HepG2 (cell line): ENCODE measurements around the gene PFDN2. TPM values are rescaled to one million over a fixed set of nuclear protein-coding genes. Genes with fewer than 3 reads are reported as not detected.

ENCODE experiments used
- ATAC-seq: fragments of 200-7000 bp; cut with Tn5 transposase; 3 replicates; pipeline ENCODE4 v1.9.1; 2020; ENCODE audit warnings: mild to moderate bottlenecking, moderate library complexity
- BruUV-seq: library from RNA; stranded (reverse); fragments of 400-500 nt; replicated peaks from 2 replicates; lab custom pipeline; 2021; lab: Mats Ljungman, UMichigan
- CTCF ChIA-PET: fragments of 300-600 bp; formaldehyde crosslinking; extraction: SDS; loops from one replicate; lab custom pipeline; 2021; ENCODE audit warnings: low total read pairs, inconsistent platforms, low intra/inter-chr PET ratio; lab: Yijun Ruan, JAX
- POLR2A ChIA-PET: fragments of 350-600 bp; sonication (Branson Sonifier 250); formaldehyde crosslinking; loops from one replicate; lab custom pipeline; 2020; ENCODE audit warnings: antibody characterized with exemption, inconsistent platforms; lab: Yijun Ruan, JAX
- DNase-seq: peaks from one replicate; pipeline ENCODE4 v3.0.0-alpha.2; 2015; ENCODE audit warnings: low spot score
- FAIRE-seq: peaks from 3 replicates; lab custom pipeline; 2011; peaks lifted over from hg19 to GRCh38; lab: Jason Lieb, UNC
- H2AFZ ChIP-seq: one replicate; pipeline ENCODE4 v1.6.1; 2011; ENCODE audit warnings: low read length, inconsistent platforms
- H3K27ac ChIP-seq: fragments of 300-600 bp; 3 replicates; pipeline ENCODE4 v1.8.0; 2011; ENCODE audit warnings: mixed run types, mild to moderate bottlenecking, mixed read lengths, low read length, inconsistent platforms; ENCODE audit not compliant: insufficient read depth; ENCODE audit errors: extremely low read length
- H3K27me3 ChIP-seq, 2 experiments: fragments of 200-600 bp in 1 of 2; 2 replicates in 1 of 2; 3 replicates in 1 of 2; pipeline versions ENCODE4 v1.6.0 to v1.8.0; 2011; ENCODE audit warnings: low read length in 2 of 2, mild to moderate bottlenecking in 2 of 2, moderate library complexity in 2 of 2, inconsistent platforms in 1 of 2; ENCODE audit not compliant: insufficient read depth in 2 of 2, control insufficient read depth in 1 of 2
- H3K36me3 ChIP-seq, 2 experiments: fragments of 200-600 bp in 1 of 2; replicated peaks in 1 of 2; 2 replicates in 1 of 2; 3 replicates in 1 of 2; pipeline versions ENCODE4 v1.5.1 to v1.8.0; 2011; ENCODE audit warnings: low read length in 2 of 2, inconsistent platforms in 1 of 2; ENCODE audit not compliant: insufficient read depth in 2 of 2, control insufficient read depth in 1 of 2
- H3K4me1 ChIP-seq: 2 replicates; pipeline ENCODE4 v1.5.1; 2012; ENCODE audit warnings: low read length, inconsistent platforms; ENCODE audit not compliant: insufficient read depth
- H3K4me2 ChIP-seq: 2 replicates; pipeline ENCODE4 v1.6.0; 2011; ENCODE audit warnings: low read depth, low read length, inconsistent platforms
- H3K4me3 ChIP-seq, 3 experiments: fragments of 200-600 bp in 1 of 3; sonication (generic), shearing (Covaris generic) in 1 of 3; replicated peaks in 1 of 3; 2 replicates each; pipeline ENCODE4 v1.5.1; 2011 to 2016; ENCODE audit warnings: low read length in 3 of 3, inconsistent platforms in 2 of 3, low read depth in 2 of 3, mild to moderate bottlenecking in 2 of 3, control low read depth in 1 of 3, mixed read lengths in 1 of 3; ENCODE audit not compliant: insufficient read depth in 1 of 3
- H3K79me2 ChIP-seq: one replicate; pipeline ENCODE4 v1.6.1; 2011; ENCODE audit warnings: low read length, inconsistent platforms; ENCODE audit not compliant: insufficient read depth
- H3K9ac ChIP-seq: 2 replicates; pipeline ENCODE4 v1.6.0; 2011; ENCODE audit warnings: mild to moderate bottlenecking, low read depth, low read length, inconsistent platforms; ENCODE audit not compliant: insufficient read depth
- H3K9me3 ChIP-seq: 2 replicates; pipeline ENCODE4 v1.5.1; 2012; ENCODE audit warnings: mild to moderate bottlenecking, low read length
- H4K20me1 ChIP-seq: 2 replicates; pipeline ENCODE4 v1.6.0; 2011; ENCODE audit warnings: inconsistent platforms, mild to moderate bottlenecking, low read length, moderate library complexity; ENCODE audit not compliant: insufficient read depth
- KLF16 ChIP-seq, 2 experiments: sonication (generic) in 1 of 2; formaldehyde crosslinking in 1 of 2; IDR thresholded peaks; 2 replicates each; pipeline versions ENCODE4 v1.6.1 to v1.8.0; 2016 to 2023; ENCODE audit warnings: missing genetic modification reagents in 2 of 2, missing compliant biosample characterization in 1 of 2
- LRRFIP1 ChIP-seq: sonication (generic); formaldehyde crosslinking; conservative IDR thresholded peaks from 2 replicates; pipeline ENCODE4 v1.4.0; 2020; ENCODE audit warnings: missing genetic modification reagents
- U2AF1 ChIP-seq: fragments of 200-400 bp; formaldehyde crosslinking; optimal IDR thresholded peaks from 2 replicates; pipeline ENCODE3; 2017; ENCODE audit warnings: mild to moderate bottlenecking, low read depth, low read length
- ZNF3 ChIP-seq: IDR thresholded peaks from 2 replicates; pipeline ENCODE4 v1.7.0; 2017; ENCODE audit warnings: inconsistent platforms
- ZNF570 ChIP-seq: sonication (generic); formaldehyde crosslinking; IDR thresholded peaks from 2 replicates; pipeline ENCODE4 v1.4.0; 2020; ENCODE audit warnings: mild to moderate bottlenecking, missing genetic modification reagents, borderline replicate concordance
- ZNF598 ChIP-seq: sonication (generic); formaldehyde crosslinking; IDR thresholded peaks from 2 replicates; pipeline ENCODE4 v1.5.1; 2020; ENCODE audit warnings: mild to moderate bottlenecking, missing genetic modification reagents, borderline replicate concordance
- ZNF782 ChIP-seq: sonication (generic); formaldehyde crosslinking; IDR thresholded peaks from 2 replicates; pipeline ENCODE4 v1.4.0; 2020; ENCODE audit warnings: missing genetic modification reagents, mild to moderate bottlenecking, borderline replicate concordance
- ZSCAN22 ChIP-seq: sonication (generic); formaldehyde crosslinking; IDR thresholded peaks from 2 replicates; pipeline ENCODE4 v1.4.0; 2020; ENCODE audit warnings: mild to moderate bottlenecking, missing genetic modification reagents
- WGBS: methylation state at CpG from one replicate; pipeline ENCODE4 v1.1.6; 2017; ENCODE audit warnings: low lambda C conversion rate; 5-methylcytosine and 5-hydroxymethylcytosine counted together
- in situ Hi-C: cut with HindIII; loops from 2 replicates; pipeline ENCODE4 v1.10.0; 2017; ENCODE audit warnings: low pct_unique_long_range_greater_than_20kb; ENCODE audit not compliant: extremely low pct_ligation_motif_present
- intact Hi-C: fragments of 100-400 bp; cut with micrococcal nuclease; formaldehyde crosslinking; loops from one replicate; pipeline ENCODE4 v1.10.0; 2022; ENCODE audit not compliant: unreplicated experiment
- polyA plus RNA-seq, 8 experiments: library from polyadenylated mRNA; depleted of rRNA in 3 of 8; stranded (reverse) in 7 of 8; unstranded in 1 of 8; fragments of >200 nt; fragmentation: Illumina TruSeq in 4 of 8; extraction: Trizol in 4 of 8; gene quantifications; 2 replicates each; pipeline versions ENCODE4 v1.2.1 to v1.2.3, GENCODE V29; 2011 to 2016; ENCODE audit warnings: low read depth in 4 of 8, missing spikeins in 1 of 8, mixed read lengths in 1 of 8; ENCODE audit not compliant: insufficient read depth in 1 of 8
- total RNA-seq, 5 experiments: library from RNA; depleted of rRNA; stranded (reverse); fragments of >200 nt; fragmentation: Illumina TruSeq; extraction: Trizol; gene quantifications; 2 replicates each; pipeline ENCODE4 v1.2.3, GENCODE V29; 2016; ENCODE audit warnings: low read depth in 1 of 5
- TF ChIP-seq, protein P1 (sequence below): sonication (generic); formaldehyde crosslinking; IDR thresholded peaks from 2 replicates; pipeline ENCODE4 v1.8.1; 2022; ENCODE audit warnings: low read depth, mild to moderate bottlenecking, missing genetic modification reagents
- TF ChIP-seq, protein P2 (sequence below): sonication (generic); formaldehyde crosslinking; IDR thresholded peaks from 2 replicates; pipeline ENCODE4 v1.5.1; 2020; ENCODE audit warnings: missing genetic modification reagents, mild to moderate bottlenecking, borderline replicate concordance

PFDN2 gene
- total and polyA plus RNA-seq, 2 of the 13 experiments (the other 11 are each of a cell fraction or from before 2014, with no cell fraction given): 62.6 to 63.6 TPM

DNA sequence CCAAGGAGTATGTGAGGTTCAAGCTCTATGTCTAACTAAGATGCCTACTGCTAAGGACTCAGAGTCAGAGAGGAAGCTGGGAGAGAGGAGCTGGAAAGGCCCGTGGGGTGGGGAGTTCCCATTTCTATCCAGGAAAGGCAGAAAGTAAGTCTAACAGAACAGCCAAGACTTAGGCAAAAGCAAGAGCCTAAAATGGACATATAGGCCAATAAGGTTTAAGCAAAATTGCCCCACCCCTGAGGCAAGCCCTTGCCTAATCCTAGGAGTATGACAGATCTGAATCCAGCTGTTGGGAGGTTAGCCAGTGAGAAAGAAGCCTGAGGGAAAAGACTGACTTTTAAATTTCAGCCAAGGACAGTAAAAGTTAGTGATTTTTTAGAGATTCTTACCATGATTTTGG, 21.3 kb downstream of the PFDN2 start:
- BruUV-seq: no TSS peak
- in situ Hi-C loops: loop anchor here (10.0 kb wide), 1 partner anchor 102 kb away; no protein-coding TSS in a partner anchor

DNA sequence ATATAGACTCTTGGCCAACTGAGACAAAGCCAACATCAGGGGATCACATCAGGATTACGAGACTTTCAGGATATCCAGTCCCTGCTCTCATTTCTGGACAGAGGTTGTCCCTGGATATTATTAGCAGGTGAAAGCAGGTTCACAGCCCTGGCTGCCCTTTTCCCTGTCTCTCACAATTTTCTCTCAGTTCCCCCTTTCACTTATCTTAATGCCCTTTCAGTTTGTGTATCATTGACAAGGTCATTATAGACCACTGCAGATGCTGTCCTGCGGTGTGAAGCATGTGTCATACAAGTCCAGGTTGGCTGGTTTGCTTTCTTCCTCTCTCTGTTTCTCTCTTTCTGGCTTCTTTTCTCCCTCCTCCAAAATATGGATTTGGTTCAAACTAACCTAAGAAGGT, 21.8 kb downstream of the PFDN2 start:
- H3K79me2 ChIP-seq: no peaks in the 10 kb centered on the region
- POLR2A ChIA-PET: no interaction called here
- H4K20me1 ChIP-seq: no peaks in the 10 kb centered on the region
- no peak overlapping the region for H3K4me2 ChIP-seq
- H3K4me1 ChIP-seq: peaks cover 15% of the 10 kb centered on the region
- no peak for FAIRE-seq
- DNase-seq: no peak
- intact Hi-C loops: loop anchor here (2.0 kb wide), 2 partner anchors 43 to 99 kb away; no protein-coding TSS in a partner anchor
- in situ Hi-C loops: loop anchor here (10.0 kb wide), 1 partner anchor 101 kb away; no protein-coding TSS in a partner anchor
- no peak overlapping the region for H3K9ac ChIP-seq
- H3K27ac ChIP-seq: no peak overlapping the region
- H3K36me3 ChIP-seq: peaks cover 0 to 3% of the 10 kb centered on the region in 2 experiments; a peak in 3 of 5 replicates
- H3K4me3 ChIP-seq: no peak overlapping the region
- ATAC-seq: no peak
- CTCF ChIA-PET: interaction anchor here (3.3 kb wide), 1 partner anchor 23 kb away, joined by 50 read pairs; no protein-coding TSS in a partner anchor
- no peaks in the 10 kb centered on the region for H3K9me3 ChIP-seq
- no TSS peak for BruUV-seq
- WGBS: 36% methylated on average over 1 of the region's 2 CpGs
- H2AFZ ChIP-seq: no peak overlapping the region
- H3K27me3 ChIP-seq: peaks cover 0 to 15% of the 10 kb centered on the region in 2 experiments; a peak in 2 of 5 replicates
- TF ChIP-seq ZSCAN22: no peak
- TF ChIP-seq U2AF1: no peak
- no peak for TF ChIP-seq KLF16 (CRISPR knock-in tag; IDR thresholded peaks at IDR 0.05)
- TF ChIP-seq, protein P1, sequence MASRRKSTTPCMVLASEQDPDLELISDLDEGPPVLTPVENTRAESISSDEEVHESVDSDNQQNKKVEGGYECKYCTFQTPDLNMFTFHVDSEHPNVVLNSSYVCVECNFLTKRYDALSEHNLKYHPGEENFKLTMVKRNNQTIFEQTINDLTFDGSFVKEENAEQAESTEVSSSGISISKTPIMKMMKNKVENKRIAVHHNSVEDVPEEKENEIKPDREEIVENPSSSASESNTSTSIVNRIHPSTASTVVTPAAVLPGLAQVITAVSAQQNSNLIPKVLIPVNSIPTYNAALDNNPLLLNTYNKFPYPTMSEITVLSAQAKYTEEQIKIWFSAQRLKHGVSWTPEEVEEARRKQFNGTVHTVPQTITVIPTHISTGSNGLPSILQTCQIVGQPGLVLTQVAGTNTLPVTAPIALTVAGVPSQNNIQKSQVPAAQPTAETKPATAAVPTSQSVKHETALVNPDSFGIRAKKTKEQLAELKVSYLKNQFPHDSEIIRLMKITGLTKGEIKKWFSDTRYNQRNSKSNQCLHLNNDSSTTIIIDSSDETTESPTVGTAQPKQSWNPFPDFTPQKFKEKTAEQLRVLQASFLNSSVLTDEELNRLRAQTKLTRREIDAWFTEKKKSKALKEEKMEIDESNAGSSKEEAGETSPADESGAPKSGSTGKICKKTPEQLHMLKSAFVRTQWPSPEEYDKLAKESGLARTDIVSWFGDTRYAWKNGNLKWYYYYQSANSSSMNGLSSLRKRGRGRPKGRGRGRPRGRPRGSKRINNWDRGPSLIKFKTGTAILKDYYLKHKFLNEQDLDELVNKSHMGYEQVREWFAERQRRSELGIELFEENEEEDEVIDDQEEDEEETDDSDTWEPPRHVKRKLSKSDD: no peak
- TF ChIP-seq, protein P2, sequence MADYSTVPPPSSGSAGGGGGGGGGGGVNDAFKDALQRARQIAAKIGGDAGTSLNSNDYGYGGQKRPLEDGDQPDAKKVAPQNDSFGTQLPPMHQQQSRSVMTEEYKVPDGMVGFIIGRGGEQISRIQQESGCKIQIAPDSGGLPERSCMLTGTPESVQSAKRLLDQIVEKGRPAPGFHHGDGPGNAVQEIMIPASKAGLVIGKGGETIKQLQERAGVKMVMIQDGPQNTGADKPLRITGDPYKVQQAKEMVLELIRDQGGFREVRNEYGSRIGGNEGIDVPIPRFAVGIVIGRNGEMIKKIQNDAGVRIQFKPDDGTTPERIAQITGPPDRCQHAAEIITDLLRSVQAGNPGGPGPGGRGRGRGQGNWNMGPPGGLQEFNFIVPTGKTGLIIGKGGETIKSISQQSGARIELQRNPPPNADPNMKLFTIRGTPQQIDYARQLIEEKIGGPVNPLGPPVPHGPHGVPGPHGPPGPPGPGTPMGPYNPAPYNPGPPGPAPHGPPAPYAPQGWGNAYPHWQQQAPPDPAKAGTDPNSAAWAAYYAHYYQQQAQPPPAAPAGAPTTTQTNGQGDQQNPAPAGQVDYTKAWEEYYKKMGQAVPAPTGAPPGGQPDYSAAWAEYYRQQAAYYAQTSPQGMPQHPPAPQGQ (CRISPR knock-in tag): no peak
- TF ChIP-seq ZNF782: no peak
- TF ChIP-seq ZNF598 (CRISPR knock-in tag): no peak
- TF ChIP-seq LRRFIP1: no peak

More for the DNA sequence above, 21.3 kb downstream of the PFDN2 start:
- peaks cover 0 to 14% of the 10 kb centered on the region in 2 experiments; a peak in 2 of 5 replicates for H3K27me3 ChIP-seq
- H3K27ac ChIP-seq: no peak overlapping the region
- intact Hi-C loops: loop anchor here (2.0 kb wide), 2 partner anchors 42 to 100 kb away; no protein-coding TSS in a partner anchor
- no peaks in the 10 kb centered on the region for H3K9me3 ChIP-seq
- H3K4me2 ChIP-seq: no peak overlapping the region
- no peak for TF ChIP-seq ZNF3 (CRISPR knock-in tag)
- TF ChIP-seq ZNF570: no peak
- peaks cover 10% of the 10 kb centered on the region for H3K4me1 ChIP-seq
- DNase-seq: no peak
- POLR2A ChIA-PET: interaction anchor here (1.1 kb wide), 1 partner anchor 36 kb away, joined by 3 read pairs; the partner anchor contains the start of gene DEDD
- H3K79me2 ChIP-seq: no peaks in the 10 kb centered on the region
- CTCF ChIA-PET: interaction anchor here (1.4 to 3.3 kb wide), 2 partner anchors 24 to 55 kb away, joined by 5 to 50 read pairs; no protein-coding TSS in a partner anchor
- H3K4me3 ChIP-seq: no peak overlapping the region
- 24% methylated on average over 1 of the region's 1 CpG for WGBS
- H4K20me1 ChIP-seq: no peaks in the 10 kb centered on the region
- H3K36me3 ChIP-seq: peaks cover 2 to 7% of the 10 kb centered on the region in 2 experiments; a peak in 4 of 5 replicates
- no peak overlapping the region for H2AFZ ChIP-seq
- no peak overlapping the region for H3K9ac ChIP-seq
- FAIRE-seq: no peak
- no peak for ATAC-seq
